ENCODE data around the gene SCRG1. TPM values are rescaled to one million over a fixed set of nuclear protein-coding genes. Genes with fewer than 3 reads are reported as not detected.
A peak's percentile ranks its signal among the peaks of the same experiment; 100 is the strongest.

Gene SCRG1
- total and polyA plus RNA-seq, 4 donors, result 19.5 to 98.4 (median 57.7) TPM

- no peaks in the 10 kb centered on the region for H3K9me3 ChIP-seq (ENCODE audit: control insufficient read depth, insufficient read depth, low read length)
- H3K27ac ChIP-seq (ENCODE audit: low read depth, low read length), result no peak overlapping the region
- no peak overlapping the region for H3K4me3 ChIP-seq (ENCODE audit: low read depth, low read length)
- H3K36me3 ChIP-seq (ENCODE audit: control insufficient read depth, insufficient read depth, low read length), result no peaks in the 10 kb centered on the region
- H3K27me3 ChIP-seq (ENCODE audit: control insufficient read depth, insufficient read depth, low read length), result no peaks in the 10 kb centered on the region
- WGBS (ENCODE audit: insufficient coverage), result 93% methylated on average over 3 of the region's 3 CpGs
- H3K4me1 ChIP-seq (ENCODE audit: control insufficient read depth, insufficient read depth, low read length), result peaks cover 2% of the 10 kb centered on the region
- no peak for DNase-seq (ENCODE audit: low read depth in 4 of 6, low spot score in 6 of 6)
These were observed 34.5 kb upstream of the SCRG1 start for GRCh38 chr4:173433447-173433846.

- Histone ChIP-seq H3K27ac (ENCODE audit: low read depth, low read length) (no peak overlapping the region), H3K4me1 (ENCODE audit: control insufficient read depth, insufficient read depth, low read length) (peaks cover 2% of the 10 kb centered on the region), H3K36me3 (ENCODE audit: control insufficient read depth, insufficient read depth, low read length) (no peaks in the 10 kb centered on the region), H3K9me3 (ENCODE audit: control insufficient read depth, insufficient read depth, low read length) (no peaks in the 10 kb centered on the region), H3K4me3 (ENCODE audit: low read depth, low read length) (no peak overlapping the region), H3K27me3 (ENCODE audit: control insufficient read depth, insufficient read depth, low read length) (no peaks in the 10 kb centered on the region)
- WGBS (ENCODE audit: insufficient coverage), result 93% methylated on average over 5 of the region's 5 CpGs
- DNase-seq (ENCODE audit: low read depth in 4 of 6, low spot score in 6 of 6), result no peak
These were observed 33.5 kb upstream of the SCRG1 start for GRCh38 chr4:173432430-173432829.

- WGBS (ENCODE audit: insufficient coverage), result no CpG with 5 or more reads among the region's 2 CpGs
- H3K4me1 ChIP-seq (ENCODE audit: control insufficient read depth, insufficient read depth, low read length), result no peaks in the 10 kb centered on the region
- no peak for DNase-seq (ENCODE audit: low read depth in 4 of 6, low spot score in 6 of 6)
- no peaks in the 10 kb centered on the region for H3K36me3 ChIP-seq (ENCODE audit: control insufficient read depth, insufficient read depth, low read length)
- H3K4me3 ChIP-seq (ENCODE audit: low read depth, low read length), result no peak overlapping the region
- no peak overlapping the region for H3K27ac ChIP-seq (ENCODE audit: low read depth, low read length)
- H3K9me3 ChIP-seq (ENCODE audit: control insufficient read depth, insufficient read depth, low read length), result no peaks in the 10 kb centered on the region
- H3K27me3 ChIP-seq (ENCODE audit: control insufficient read depth, insufficient read depth, low read length), result no peaks in the 10 kb centered on the region
These were observed 27.1 kb upstream of the SCRG1 start for GRCh38 chr4:173426064-173426463.

- Histone ChIP-seq H3K27me3 (ENCODE audit: control insufficient read depth, insufficient read depth, low read length) (no peaks in the 10 kb centered on the region), H3K4me3 (ENCODE audit: low read depth, low read length) (no peak overlapping the region), H3K36me3 (ENCODE audit: control insufficient read depth, insufficient read depth, low read length) (no peaks in the 10 kb centered on the region), H3K9me3 (ENCODE audit: control insufficient read depth, insufficient read depth, low read length) (no peaks in the 10 kb centered on the region), H3K4me1 (ENCODE audit: control insufficient read depth, insufficient read depth, low read length) (no peaks in the 10 kb centered on the region), H3K27ac (ENCODE audit: low read depth, low read length) (no peak overlapping the region)
- no peak for DNase-seq (ENCODE audit: low read depth in 4 of 6, low spot score in 6 of 6)
- WGBS (ENCODE audit: insufficient coverage), result 75% methylated on average over 2 of the region's 2 CpGs
These were observed 26.2 kb upstream of the SCRG1 start for GRCh38 chr4:173424899-173425805.

GRCh38 chr4:173420801-173421200 is 21.9 kb upstream of the SCRG1 start:
- Histone ChIP-seq H3K4me3 (ENCODE audit: low read depth, low read length) (no peak overlapping the region), H3K4me1 (ENCODE audit: control insufficient read depth, insufficient read depth, low read length) (peaks cover 10% of the 10 kb centered on the region), H3K36me3 (ENCODE audit: control insufficient read depth, insufficient read depth, low read length) (no peaks in the 10 kb centered on the region), H3K27ac (ENCODE audit: low read depth, low read length) (no peak overlapping the region), H3K27me3 (ENCODE audit: control insufficient read depth, insufficient read depth, low read length) (no peaks in the 10 kb centered on the region), H3K9me3 (ENCODE audit: control insufficient read depth, insufficient read depth, low read length) (no peaks in the 10 kb centered on the region)
- no peak for DNase-seq (ENCODE audit: low read depth in 4 of 6, low spot score in 6 of 6)
- WGBS (ENCODE audit: insufficient coverage), result 100% methylated on average over 2 of the region's 2 CpGs

- H3K27ac ChIP-seq (ENCODE audit: low read depth, low read length), result no peak overlapping the region
- peaks cover 12% of the 10 kb centered on the region for H3K4me1 ChIP-seq (ENCODE audit: control insufficient read depth, insufficient read depth, low read length)
- H3K36me3 ChIP-seq (ENCODE audit: control insufficient read depth, insufficient read depth, low read length), result no peaks in the 10 kb centered on the region
- DNase-seq (ENCODE audit: low read depth in 4 of 6, low spot score in 6 of 6), result peak in 2 of 6 donors; percentile 39 to 78
- no peaks in the 10 kb centered on the region for H3K27me3 ChIP-seq (ENCODE audit: control insufficient read depth, insufficient read depth, low read length)
- no peak overlapping the region for H3K4me3 ChIP-seq (ENCODE audit: low read depth, low read length)
- WGBS (ENCODE audit: insufficient coverage), result no CpG with 5 or more reads among the region's 4 CpGs
- H3K9me3 ChIP-seq (ENCODE audit: control insufficient read depth, insufficient read depth, low read length), result no peaks in the 10 kb centered on the region
These were observed 21.4 kb upstream of the SCRG1 start for GRCh38 chr4:173420324-173420752.

- Histone ChIP-seq H3K27ac (ENCODE audit: low read depth, low read length) (no peak overlapping the region), H3K36me3 (ENCODE audit: control insufficient read depth, insufficient read depth, low read length) (no peaks in the 10 kb centered on the region), H3K27me3 (ENCODE audit: control insufficient read depth, insufficient read depth, low read length) (no peaks in the 10 kb centered on the region), H3K9me3 (ENCODE audit: control insufficient read depth, insufficient read depth, low read length) (no peaks in the 10 kb centered on the region), H3K4me3 (ENCODE audit: low read depth, low read length) (no peak overlapping the region), H3K4me1 (ENCODE audit: control insufficient read depth, insufficient read depth, low read length) (peaks cover 18% of the 10 kb centered on the region)
- WGBS (ENCODE audit: insufficient coverage), result no CpG with 5 or more reads among the region's 3 CpGs
- DNase-seq (ENCODE audit: low read depth in 4 of 6, low spot score in 6 of 6), result no peak
These were observed 19.7 kb upstream of the SCRG1 start for GRCh38 chr4:173418639-173419038.

- no peak for DNase-seq (ENCODE audit: low read depth in 4 of 6, low spot score in 6 of 6)
- Histone ChIP-seq H3K4me3 (ENCODE audit: low read depth, low read length) (no peak overlapping the region), H3K4me1 (ENCODE audit: control insufficient read depth, insufficient read depth, low read length) (peaks cover 18% of the 10 kb centered on the region), H3K27ac (ENCODE audit: low read depth, low read length) (no peak overlapping the region), H3K27me3 (ENCODE audit: control insufficient read depth, insufficient read depth, low read length) (no peaks in the 10 kb centered on the region), H3K36me3 (ENCODE audit: control insufficient read depth, insufficient read depth, low read length) (no peaks in the 10 kb centered on the region), H3K9me3 (ENCODE audit: control insufficient read depth, insufficient read depth, low read length) (no peaks in the 10 kb centered on the region)
These were observed 18.9 kb upstream of the SCRG1 start for GRCh38 chr4:173417833-173418232.

- WGBS (ENCODE audit: insufficient coverage), result 78% methylated on average over 17 of the region's 26 CpGs
- peak overlapping the region; percentile 22 for H3K27ac ChIP-seq (ENCODE audit: low read depth, low read length)
- DNase-seq (ENCODE audit: low read depth in 4 of 6, low spot score in 6 of 6), result no peak
- no peaks in the 10 kb centered on the region for H3K36me3 ChIP-seq (ENCODE audit: control insufficient read depth, insufficient read depth, low read length)
- no peaks in the 10 kb centered on the region for H3K9me3 ChIP-seq (ENCODE audit: control insufficient read depth, insufficient read depth, low read length)
- H3K27me3 ChIP-seq (ENCODE audit: control insufficient read depth, insufficient read depth, low read length), result no peaks in the 10 kb centered on the region
- peaks cover 18% of the 10 kb centered on the region for H3K4me1 ChIP-seq (ENCODE audit: control insufficient read depth, insufficient read depth, low read length)
- H3K4me3 ChIP-seq (ENCODE audit: low read depth, low read length), result no peak overlapping the region
These were observed 17.2 kb upstream of the SCRG1 start for GRCh38 chr4:173415885-173416653.
